GM19025 (cell line): ENCODE measurements around the gene UGT2B28.
"Not testable (repeated sequence)": the region's sequence is repeated elsewhere in the genome, so short reads cannot be mapped to it uniquely, and the experiment has no call there.

ENCODE experiments used
- ATAC-seq: cut with Tn5 transposase; IDR thresholded peaks from one replicate; pipeline ENCODE4 v1.9.1; 2021; ENCODE audit warnings: mild to moderate bottlenecking, low read depth, moderate library complexity; ENCODE audit not compliant: unreplicated experiment

UGT2B28 gene

DNA sequence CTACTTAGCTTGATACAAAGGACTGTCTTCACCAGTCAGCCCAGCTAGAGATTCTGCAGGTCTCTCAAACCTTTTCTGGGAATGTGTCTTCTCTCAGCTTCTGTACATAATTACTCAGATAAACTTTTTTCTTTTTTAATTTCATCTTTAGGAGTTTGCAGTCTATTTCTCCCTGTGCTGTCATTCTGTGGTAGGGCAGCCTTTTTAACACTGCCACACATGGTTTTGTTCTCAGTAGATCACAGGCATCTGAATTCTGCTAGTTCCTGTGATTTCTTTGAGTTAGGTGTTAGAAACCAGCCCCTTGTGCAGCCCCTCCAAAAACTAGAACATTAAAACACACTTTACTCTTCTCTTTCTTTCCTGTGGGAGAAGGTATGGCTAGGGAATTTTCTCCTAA lies 55.2 kb downstream of the UGT2B28 start:
- ATAC-seq, result not testable (repeated sequence)

DNA sequence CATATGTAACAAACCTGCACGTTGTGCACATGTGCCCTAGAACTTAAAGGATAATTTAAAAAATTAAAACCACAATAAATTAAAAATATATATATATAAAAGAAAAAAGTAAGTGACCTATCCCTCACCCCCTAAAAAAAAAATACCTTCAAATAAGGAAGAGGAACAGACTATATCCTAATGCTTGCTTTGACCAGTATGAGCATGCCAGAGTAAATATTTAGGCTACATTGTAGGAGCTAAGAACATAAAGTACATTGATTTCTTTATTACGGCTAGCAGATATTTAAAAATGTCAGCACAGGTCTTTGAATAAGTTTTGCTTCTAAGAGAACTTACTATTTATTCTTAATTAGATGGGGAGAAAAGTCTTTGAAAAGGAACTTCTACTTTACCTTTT lies 62.8 kb downstream of the UGT2B28 start:
- not testable (repeated sequence) for ATAC-seq

DNA sequence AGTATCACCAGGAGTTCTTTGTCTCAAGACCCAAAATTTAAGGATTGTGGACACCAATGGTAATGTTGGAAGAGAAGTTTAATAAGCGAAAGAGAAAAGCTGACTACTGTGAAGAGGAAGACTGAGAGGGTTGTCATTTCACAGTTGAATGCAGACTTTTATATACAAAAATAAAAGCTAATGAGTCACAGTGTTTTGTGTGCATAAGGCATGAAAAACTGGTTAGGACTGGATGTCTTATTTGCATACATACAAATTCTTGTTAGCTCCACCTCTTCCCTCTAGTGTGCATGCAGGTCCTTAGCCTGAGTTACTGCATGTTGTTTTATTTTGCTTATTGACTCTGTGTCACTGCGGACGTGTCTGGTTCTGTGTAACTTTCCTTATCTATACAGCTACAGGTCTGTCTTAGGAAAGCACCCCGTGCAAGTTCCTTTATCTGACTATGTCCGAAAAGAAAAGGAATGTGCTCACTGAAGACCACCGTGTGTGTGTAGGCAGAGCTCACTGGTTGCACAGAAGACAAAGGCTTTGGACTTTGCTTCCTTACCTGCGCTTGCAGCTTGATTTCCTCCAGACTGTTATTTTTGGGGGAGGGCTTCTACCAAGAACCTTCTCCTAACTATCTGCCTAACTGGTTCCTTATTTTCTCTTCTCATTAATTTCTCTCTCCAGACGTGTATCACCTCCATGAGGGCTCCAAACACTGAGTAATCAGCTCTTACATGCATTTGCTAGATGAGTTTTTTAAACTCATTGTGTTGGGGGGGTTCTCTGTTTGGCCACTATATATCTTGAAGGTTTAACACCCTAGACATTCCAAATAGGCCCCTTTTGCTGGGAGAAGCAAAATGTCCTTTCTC lies 63.5 kb downstream of the UGT2B28 start:
- not testable (repeated sequence) for ATAC-seq
